Measurements from ENCODE around the gene PDE8B.

PDE8B gene

DNA sequence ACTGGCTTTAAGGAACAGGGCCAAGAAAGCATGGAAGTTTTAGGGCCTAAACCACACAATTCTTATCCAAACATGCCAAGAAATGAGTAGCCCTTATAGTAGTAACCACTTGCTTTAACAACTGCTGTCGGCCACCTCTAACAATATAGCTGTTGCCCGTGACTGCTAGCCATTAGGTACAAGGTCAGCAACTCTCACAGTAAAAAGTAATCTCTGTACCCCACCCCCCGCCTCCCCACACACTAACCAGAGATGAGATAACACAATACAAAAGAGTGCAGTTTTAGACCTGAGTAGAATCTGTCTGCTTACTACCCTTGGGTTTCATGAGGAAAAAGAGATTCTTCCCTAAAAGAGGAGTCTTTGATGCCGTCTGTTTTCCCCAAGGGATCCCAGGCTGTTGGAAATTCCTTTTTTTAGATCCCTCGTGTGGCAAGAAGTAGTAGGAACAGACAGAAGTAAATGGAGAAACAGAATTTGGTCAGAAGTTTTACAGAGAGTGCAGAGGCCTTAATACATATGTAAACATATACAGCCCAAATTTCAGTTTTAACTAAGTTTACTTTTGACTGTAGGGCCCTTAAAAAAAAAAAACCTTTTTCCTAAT is 187.3 kb downstream of the PDE8B start:
- DNase-seq = no peak

DNA sequence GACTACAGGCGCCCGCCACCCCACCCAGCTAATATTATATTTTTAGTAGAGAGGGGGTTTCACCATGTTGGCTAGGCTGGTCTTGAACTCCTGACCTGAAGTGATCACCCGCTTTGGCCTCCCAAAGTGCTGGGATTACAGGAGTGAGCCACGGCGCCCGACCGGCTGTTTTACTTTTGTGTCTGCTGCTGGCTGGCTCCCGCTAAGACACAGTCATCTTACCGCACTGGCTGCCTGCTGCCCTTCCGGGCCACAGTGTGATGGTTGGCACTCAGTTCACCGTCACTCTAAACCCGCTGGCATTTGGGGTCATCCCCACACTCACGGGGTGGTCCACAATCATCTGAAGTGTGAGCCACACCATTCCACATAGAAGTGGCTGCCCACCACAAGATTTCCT is 188.0 kb downstream of the PDE8B start:
- DNase-seq = no peak

DNA sequence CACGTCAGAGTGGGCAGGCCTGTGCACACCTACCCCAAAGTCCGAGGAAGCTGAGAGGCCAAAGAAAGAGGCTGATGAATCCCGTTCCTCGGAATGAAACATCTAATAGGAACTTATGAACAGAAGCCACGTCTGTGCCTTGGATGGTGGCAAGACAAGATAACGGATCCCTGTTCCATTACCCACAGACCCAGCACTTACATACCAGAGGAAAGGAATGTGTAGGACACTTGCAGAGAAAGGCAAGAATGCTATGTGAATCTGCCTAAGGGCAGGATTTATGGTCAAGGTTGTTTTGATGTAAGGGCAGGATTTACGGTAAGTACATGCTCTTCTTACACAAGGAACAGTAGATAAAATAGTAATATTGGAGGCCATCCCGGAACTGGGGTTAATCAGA is 188.4 kb downstream of the PDE8B start:
- DNase-seq = no peak

DNA sequence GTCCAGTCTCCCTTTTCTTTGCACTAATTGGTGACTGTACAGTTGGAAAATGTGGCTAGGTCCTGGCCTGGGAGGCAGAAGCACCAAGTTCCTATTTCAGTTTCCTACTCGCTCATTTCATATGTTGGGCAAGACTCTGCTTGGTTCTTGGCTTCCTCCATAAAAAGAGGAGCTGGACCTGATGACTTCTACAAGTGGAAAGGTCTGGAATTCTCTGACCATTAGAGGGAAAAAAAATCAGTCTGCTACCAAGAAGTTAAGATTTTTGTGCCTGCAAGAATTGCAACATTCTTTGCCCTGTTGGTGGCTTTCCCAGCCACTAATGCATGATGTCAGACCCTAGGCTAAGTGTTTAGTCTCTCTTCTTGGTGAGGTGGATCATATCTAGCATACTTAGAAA is 190.2 kb downstream of the PDE8B start:
- DNase-seq = no peak

DNA sequence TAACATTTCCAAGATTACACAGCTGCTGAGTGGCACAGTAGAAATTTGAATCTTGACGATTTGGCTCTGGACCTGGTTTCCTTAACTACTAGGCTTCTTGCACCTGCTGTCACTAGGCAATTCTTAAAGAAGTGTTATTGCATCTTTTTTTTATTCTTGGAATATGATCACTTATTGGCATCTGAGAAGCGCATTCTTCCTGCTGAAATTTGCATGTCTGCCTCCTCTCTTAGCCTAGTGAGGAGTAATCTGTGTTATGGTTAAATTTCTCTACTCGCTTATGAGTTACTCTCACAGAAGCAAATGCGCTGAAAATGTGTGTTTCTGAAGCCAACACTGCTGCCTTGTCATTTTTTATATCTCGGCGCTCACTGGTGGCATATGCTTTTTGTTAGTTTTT is 192.3 kb downstream of the PDE8B start:
- DNase-seq = no peak

DNA sequence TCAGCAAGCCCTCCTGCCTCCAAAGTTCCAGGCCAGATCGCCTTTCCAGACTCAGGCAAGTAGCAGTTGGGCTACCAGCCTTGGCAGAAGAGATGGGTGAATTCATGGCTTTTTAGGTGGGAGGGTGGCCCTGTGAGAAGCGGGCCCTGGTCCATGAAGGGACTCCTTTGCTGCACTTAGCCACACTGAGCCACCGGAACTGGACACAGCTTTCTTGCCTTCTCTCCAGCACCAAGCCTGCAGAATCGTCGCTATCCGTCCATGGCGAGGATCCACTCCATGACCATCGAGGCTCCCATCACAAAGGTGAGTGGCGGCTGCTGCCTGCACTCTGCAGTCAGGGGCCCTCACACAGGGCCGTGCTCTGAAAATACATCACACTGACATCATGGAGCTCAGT is 196.7 kb downstream of the PDE8B start:
- DNase-seq = no peak

DNA sequence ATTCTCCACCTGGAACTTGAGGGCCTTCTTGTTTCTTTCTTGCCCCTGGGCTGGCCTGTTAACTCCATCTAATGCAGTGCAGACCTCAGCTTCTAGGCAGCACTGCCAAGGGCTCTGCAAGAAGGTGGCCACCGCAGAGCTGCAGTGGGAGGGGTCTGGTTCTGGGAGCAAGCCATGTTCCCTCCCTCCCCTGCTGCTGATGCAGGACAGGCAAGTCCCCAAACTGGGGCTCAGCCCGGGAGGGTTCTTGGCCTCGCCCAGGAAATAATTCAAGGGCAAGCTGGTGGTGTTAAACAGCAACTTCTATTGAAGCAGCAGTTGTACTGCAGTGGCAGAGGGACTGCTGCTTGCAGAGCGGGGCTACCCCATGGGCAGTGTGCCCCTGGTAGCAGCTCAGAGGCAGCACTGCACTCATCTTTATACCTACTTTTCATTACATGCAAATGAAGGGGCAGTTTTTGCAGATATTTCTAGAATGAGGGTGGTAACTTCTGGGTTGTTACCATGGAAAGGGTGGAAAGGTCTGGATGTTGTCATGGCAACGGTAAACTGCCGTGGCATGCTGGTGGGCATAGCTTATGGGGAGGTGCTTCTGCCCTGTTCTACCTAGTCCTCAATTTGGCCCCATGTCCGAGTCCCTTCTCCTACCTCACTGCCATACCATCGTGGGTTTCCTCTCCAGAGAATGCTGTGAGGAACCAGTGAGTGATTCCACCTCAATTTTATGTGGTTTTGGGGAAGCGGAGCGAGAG is 199.6 kb downstream of the PDE8B start:
- peak in 8 of 56 donors; percentile 7 to 31 (median 20) for DNase-seq

DNA sequence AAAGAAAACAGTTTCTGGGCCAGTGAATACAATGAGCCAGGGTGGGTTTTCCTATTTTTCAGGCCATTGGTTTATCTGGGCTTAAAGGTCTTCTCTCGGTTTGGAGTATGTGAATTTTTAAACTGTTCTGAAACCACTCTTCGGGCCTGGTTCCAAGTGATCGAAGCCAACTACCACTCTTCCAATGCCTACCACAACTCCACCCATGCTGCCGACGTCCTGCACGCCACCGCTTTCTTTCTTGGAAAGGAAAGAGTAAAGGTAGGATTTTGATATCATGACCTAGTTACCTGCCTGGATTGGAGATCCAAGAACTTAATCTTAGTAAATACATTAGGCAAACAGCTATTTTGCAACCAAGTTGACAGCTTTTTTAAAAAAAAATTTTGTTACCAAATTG is 202.6 kb downstream of the PDE8B start:
- DNase-seq = no peak

DNA sequence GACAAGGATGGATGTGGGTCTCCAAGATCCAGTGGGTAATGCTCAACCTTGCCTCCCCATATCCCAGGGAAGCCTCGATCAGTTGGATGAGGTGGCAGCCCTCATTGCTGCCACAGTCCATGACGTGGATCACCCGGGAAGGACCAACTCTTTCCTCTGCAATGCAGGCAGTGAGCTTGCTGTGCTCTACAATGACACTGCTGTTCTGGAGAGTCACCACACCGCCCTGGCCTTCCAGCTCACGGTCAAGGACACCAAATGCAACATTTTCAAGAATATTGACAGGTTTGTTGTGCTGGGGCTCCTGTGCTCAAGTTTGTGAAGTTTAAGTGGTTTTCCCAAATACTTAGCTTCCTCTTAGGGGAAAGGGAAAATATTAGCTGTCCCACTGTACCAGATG is 207.7 kb downstream of the PDE8B start:
- no peak for DNase-seq

DNA sequence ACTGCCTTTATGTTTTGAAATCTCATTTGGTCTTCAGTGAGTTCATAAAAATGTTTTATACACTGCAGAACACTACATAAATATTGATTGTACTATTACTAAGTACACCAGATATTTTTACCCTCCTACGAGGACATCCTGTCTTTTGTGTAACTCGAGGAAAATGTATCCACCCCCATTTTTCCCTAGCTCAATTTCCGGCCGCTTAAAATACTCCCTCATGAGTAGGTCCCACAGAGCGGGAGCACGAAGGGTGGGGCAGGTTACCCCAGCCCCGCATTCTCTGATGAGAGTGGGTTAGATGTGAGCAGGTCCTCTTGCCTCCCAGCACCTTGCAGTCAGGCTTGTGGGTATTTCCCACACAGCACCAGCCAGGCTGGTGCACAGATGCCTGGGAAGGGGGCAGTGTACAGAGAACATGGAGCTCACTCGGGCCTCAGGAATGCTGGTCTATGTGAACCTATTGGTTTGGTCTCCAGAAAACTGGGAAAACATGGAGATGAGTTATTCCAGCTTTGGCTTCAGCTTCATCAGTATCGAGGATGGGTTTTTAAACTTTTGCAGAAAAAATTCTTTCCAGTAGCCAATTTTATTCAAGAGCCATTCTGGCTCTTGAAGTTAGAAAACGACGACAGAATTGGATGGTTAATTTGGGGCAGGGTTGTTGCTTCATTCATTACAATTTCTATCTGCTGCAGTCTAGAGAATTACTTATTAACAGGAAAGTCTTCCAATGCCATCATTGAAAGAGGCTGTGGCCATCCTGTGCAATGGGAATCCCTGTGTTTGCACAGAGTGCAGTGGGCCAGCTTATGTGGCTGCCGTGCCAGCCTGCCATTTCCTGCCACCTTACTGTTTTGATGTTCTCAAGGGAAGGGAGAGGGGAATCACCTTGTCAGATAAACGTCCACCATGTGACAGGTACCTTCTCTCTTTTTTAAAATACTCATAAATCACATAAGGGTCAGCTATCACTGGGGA is 208.4 kb downstream of the PDE8B start:
- peak in 1 of 56 donors; percentile 5 for DNase-seq

DNA sequence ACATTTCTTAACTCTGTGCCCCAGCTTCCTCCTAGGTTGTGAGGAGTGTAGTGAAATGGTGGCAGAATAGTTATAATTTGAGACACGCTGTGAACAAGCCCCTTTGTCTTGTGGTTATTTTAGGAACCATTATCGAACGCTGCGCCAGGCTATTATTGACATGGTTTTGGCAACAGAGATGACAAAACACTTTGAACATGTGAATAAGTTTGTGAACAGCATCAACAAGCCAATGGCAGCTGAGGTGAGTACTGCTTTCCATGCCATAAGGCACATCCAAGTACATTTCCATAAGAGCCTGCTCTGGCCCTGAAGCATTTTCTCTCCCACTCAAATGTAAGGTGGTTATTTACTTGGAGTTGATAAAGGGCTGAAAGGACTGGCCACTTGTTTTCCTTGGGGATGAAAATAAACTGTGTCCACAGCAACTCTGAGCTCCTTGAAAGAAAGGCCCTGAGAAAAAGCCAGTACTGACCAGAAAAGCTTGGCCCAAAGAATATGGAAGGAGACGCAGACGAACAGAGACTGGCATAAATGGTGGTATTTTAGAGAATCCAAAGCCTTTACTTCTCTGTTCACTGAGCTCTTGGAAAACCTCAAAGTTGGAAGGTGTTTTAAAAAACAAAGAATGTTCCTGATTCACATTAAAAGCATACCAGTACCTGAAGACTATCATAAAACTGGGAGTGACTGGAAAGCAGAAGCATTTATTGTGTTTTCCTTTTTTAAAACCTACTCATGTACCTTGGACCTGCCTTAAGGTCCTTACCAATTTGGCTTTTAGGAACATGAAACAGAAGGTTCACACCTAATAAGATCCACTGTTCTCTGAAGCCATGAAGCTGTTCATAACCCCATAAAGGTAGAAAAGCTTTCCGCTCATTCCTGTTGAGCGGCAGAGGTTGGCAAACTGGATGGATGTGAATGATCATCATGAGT is 209.4 kb downstream of the PDE8B start:
- DNase-seq = no peak

DNA sequence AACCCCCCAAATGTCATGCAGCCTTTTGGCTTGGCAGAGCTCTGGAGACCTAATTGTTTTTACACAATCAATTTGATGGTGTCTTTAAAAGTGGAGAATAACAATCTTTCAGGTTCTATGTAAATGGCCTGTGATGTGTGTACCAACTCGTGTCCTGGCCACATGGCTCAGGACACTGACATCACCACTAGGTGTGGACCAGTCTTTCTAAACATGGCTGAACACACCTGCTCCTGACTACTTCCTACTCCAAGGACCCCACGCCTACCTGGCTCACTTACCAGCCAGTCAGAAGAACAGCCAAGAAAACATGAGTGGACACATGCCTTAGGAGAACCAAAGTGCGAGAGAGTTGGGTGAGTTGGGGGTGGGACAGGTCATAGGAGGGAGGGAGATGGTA is 210.5 kb downstream of the PDE8B start:
- no peak for DNase-seq

DNA sequence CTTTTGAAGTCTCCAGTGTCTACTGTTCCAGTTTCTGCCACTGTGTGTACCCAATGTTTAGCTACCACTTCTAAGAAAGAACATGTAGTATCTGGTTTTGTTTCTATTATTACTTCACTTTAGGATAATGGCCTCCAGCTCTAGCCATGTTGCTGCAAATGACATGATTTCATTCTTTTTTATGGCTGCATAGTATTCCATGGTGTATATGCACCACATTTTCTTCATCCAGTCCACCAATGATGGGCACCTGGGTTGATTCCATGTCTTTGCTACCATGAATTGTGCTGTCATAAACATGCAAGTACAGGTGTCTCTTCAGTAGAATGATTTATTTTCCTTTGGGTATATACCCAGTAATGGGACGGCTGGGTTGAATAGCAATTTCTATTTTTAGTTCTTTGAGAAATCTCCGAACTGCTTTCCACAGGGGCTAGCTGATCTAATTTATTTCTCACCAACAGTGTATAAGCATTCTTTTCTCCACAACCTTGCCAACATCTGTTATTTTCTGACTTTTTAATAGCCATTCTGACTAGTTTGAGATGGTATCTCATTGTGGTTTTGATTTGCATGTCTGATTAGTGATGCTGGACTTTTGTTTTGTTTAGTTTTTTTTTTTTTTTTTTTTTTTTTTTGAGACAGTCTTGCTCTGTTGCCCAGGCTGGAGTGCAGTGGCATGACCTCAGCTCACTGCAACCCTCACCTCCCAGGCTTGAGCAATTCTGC is 212.7 kb downstream of the PDE8B start:
- no peak for DNase-seq

DNA sequence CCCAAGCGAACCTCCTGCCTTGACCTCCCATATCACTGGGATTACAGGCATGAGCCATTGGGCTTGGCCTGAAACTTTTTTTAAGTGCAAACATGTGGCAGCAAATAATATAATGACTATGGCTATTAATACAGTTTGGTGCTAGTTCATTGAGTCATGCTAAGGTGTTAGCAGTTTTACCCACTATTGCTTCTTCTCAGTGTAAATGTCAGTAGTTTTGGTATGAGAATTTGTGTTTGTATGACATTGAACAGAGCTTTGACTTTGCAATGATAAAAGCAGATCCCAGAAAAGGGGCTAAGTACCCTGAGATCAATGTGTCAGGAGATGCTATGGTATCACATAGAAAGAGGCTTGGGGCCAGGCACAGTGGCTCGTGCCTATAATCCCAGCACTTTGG is 214.4 kb downstream of the PDE8B start:
- no peak for DNase-seq

DNA sequence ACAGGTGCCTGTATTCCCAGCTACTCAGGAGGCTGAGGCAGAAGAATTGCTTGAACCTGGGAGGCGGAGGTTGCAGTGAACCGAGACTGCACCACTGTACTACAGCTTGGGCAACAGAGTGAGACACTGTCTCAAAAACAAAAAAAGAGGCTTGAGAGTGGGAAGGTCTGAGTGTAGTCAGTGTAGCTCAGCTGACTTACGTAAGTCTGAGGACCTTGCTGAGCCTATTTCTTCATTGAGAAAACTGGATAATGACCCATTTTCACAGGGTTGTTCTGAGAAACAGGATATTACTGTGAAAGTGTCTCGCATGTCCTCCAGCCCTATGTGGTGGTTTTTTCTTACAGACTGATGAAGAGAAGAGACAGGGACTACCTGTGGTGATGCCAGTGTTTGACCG is 214.9 kb downstream of the PDE8B start:
- no peak for DNase-seq

DNA sequence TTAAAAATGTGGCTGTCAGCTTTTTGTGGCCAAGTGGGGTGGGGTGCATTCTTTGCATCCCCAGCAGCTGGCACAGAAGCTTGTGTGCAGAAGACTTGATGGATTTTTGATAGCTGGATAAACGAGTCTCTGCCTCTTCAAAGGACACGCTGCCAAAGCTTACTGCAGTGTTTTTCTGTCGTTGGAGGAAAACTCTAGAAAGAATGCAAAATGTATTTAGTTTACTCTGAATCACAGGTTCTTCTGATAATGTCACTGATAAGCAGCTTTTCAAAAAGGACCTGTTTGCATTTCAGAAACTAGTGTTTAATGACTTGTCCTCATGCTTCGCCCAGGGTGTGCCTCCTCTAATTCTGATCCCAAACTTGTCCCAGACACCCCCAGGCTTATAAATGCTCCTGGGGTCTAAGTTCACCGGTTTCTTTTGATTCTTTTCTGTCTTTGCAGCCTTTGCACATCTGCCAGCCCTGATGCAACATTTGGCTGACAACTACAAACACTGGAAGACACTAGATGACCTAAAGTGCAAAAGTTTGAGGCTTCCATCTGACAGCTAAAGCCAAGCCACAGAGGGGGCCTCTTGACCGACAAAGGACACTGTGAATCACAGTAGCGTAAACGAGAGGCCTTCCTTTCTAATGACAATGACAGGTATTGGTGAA is 215.6 kb downstream of the PDE8B start:
- DNase-seq = no peak

DNA sequence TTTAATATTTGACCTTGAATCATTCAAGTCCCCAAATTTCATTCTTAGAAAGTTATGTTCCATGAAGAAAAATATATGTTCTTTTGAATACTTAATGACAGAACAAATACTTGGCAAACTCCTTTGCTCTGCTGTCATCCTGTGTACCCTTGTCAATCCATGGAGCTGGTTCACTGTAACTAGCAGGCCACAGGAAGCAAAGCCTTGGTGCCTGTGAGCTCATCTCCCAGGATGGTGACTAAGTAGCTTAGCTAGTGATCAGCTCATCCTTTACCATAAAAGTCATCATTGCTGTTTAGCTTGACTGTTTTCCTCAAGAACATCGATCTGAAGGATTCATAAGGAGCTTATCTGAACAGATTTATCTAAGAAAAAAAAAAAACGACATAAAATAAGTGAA is 216.2 kb downstream of the PDE8B start:
- DNase-seq = no peak

DNA sequence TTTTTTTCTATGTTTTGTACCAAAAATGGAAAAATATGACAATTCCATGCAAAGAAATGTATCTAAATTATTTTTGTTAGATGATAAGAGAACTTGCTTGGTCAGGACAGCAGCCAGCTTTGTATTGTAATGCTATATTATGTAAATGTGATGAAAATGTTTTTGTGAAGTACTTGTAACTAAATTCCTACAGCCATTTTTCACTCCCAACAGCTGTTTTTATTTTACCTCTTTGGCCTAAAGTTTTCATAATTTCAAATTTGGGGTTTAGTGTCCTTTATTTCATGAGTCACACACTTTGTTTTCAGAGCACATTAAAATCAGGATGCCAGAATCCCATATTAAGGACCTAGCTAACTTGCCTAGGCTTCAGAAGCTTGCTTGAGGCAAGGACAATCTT is 217.5 kb downstream of the PDE8B start:
- no peak for DNase-seq

DNA sequence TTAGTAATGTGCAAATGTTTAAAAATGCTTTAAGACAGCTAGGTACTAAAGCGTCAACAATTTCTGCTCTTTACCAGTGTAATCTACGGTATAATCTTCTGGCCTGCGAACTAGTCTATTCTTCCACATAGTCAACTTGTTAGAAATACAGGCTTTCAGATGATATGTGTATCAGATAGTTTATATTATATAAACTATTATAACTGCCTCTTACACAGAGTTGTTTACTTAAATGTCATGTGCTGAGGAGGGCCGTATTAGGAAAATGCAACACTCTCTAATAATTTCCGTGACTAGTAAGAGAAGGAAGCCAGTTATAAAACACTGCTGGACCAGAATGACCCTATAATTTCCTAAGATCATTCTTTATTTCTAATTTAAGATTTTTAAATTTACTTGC is 218.0 kb downstream of the PDE8B start:
- DNase-seq = no peak

DNA sequence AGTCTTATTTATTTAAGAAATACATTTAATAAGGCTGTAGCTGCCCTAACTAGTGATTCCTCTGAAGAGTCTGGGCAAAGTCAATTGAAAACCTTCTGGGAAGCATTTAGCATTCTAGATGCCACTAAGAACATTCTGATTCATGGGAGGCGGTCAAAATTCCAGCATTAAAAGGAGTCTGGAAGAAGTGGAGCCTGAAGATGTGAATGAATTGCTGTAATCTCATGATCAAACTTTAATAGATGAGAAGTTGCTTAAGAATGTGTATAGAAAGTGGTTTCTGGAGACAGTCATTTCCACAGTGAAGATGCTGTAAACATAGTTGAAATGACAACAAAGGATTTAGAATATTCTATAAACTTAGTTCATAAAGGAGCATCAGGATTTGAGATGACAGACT is 220.2 kb downstream of the PDE8B start:
- DNase-seq = no peak

All from amygdala (tissue), 56 donors.